ENCODE measurements around the gene STXBP5L.
"Not testable (repeated sequence)": the region's sequence is repeated elsewhere in the genome, so short reads cannot be mapped to it uniquely, and the experiment has no call there.

STXBP5L gene

DNA sequence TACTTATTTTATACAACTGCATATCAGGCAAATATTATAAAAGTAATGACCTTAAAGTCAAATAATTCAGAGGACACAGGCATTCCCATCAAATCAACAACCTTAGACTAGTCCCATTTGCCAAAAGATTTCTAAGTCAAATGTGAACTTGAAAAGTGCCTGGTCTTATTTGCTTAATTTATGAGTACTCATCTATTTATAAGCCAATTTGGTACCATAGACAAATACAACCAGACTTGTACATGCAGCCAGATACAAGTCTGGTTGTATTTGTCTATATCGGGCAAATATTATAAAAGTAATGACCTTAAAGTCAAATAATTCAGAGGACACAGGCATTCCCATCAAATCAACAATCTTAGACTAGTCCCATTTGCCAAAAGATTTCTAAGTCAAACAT, 322.2 kb downstream of the STXBP5L start:
- DNase-seq (ENCODE audit: low read depth in 3 of 3) = not testable (repeated sequence)

GRCh38 chr3:121231872-121232271, 323.9 kb downstream of the STXBP5L start:
- no peak for DNase-seq (ENCODE audit: low read depth in 3 of 3)

DNA sequence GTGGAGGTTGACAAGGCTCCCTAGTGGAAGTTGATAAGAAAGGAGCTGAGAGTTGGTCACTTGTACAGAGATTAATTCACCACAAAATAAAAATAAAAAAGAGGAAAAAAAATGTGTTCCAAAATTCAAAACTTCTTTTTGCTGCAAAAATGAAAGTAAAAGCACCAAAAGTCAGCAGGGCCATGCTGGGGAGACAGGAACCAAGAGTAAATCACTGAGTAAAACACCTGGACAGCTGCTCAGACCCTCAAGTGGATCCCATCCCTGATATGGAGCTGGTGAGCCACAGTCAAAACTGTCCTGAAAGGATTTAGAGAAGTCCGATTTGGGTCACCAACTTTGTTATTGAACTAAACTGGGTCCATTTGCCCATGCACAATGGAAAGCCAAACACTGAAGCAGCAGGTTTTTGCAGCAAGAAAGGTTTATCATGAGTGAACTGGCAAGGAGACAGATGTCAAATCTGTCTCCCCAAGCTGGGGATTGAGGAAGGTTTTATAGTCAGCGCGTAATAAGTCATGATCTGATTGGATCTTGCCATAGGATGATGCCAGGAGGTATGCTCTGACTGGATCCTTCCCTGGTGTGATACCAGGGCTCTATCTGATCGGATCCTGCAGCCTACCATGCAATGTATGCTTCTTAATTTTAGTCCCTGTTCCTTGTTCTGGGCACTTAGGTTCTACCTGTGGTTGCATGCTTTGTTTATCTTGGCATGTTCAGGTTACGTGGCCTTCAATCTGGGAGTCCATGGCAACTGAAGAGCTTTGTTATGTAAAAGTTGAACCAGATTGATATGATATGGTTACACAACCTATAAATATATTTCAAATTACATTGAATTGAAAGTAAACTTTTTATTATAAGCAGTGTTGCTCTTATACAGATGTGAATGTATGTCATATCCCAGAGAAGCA, 324.6 kb downstream of the STXBP5L start:
- DNase-seq (ENCODE audit: low read depth in 3 of 3) = no peak

DNA sequence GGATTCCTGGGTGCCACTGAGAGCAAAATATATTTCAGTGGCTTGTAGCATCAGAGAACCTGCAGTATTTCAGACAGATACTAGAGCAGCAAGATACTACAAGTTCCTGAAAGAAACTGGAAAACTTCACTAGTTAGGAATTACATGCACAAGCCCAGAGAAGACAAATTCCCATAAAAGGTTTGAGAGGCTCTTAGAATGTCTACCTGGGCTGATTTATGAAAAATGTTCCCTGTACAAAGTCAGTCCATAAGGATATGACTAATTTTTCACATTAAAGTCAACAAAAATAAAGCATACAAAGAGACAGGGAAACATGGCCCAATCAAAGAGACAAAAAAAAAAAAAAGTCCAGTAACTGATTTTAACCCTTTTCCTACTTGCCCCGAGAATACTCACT, 335.2 kb downstream of the STXBP5L start:
- no peak for DNase-seq (ENCODE audit: low read depth in 3 of 3)

GRCh38 chr3:121252676-121253075, 344.7 kb downstream of the STXBP5L start:
- no peak for DNase-seq (ENCODE audit: low read depth in 3 of 3)

- DNase-seq (ENCODE audit: low read depth in 3 of 3) = no peak
Measured at GRCh38 chr3:121269389-121269788, 361.4 kb downstream of the STXBP5L start.

DNA sequence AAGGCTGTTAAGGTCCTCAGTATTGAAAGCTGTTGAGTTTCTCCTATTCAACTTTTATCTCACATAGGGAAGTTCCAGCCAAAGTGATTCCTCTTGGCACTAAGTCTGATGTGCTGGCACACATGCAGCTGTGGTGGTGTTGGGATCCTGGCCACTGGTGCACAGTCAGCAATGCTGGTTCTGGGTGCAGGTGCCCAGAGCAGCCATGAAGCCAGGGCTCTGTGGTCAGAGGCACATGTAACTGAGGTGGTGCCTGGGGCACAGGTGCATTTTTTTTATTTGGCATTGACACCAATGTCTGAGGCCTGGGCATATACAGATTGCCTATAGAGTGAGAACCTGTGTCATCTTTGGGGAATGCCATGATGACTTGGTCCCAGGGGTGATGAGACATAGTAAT, 366.4 kb downstream of the STXBP5L start:
- no peak for DNase-seq (ENCODE audit: low read depth in 3 of 3)

- DNase-seq (ENCODE audit: low read depth in 3 of 3) = no peak
Measured at GRCh38 chr3:121295452-121295851, 387.4 kb downstream of the STXBP5L start.

GRCh38 chr3:121295979-121296378, 388.0 kb downstream of the STXBP5L start:
- no peak for DNase-seq (ENCODE audit: low read depth in 3 of 3)

- no peak for DNase-seq (ENCODE audit: low read depth in 3 of 3)
Measured at GRCh38 chr3:121324320-121324719, 416.3 kb downstream of the STXBP5L start.

DNA sequence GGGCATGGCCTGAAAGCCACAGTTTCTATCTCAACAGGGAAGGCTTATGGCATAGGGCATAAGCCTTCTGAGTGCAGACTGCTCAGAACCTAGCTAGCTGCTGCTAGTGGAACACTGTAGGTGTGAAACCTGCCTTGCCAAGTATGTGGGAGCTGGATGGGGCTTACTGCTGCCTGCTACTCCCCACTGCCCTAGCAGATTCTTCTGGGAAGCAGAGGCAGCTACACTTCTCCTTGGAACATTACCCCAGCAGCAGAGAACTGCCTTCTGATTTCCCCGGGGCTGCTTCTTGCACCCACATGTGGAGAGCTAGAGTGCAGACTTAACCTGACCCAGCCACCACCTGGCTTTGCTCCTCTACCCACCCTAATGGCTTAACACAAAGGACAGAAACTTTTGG, 422.1 kb downstream of the STXBP5L start:
- no peak for DNase-seq (ENCODE audit: low read depth in 3 of 3)

GRCh38 chr3:121330634-121331033, 422.6 kb downstream of the STXBP5L start:
- DNase-seq (ENCODE audit: low read depth in 3 of 3) = no peak

DNA sequence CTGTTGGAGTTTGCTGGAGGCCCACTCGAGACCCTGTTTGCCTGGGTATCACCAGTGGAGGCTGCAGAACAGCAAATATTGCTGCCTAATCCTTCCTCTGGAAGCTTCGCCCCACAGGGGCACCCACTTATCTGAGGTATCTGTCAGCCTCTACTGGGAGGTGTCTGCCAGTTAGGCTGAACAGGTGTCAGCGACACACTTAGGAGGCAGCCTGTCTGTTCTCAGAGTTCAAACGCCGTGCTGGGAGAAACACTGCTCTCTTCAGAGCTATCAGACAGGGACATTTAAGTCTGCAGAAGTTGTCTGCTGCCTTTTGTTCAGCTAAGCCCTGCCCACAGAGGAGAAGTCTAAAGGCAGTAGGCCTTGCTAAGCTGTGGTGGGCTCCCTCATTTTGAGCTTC, 448.0 kb downstream of the STXBP5L start:
- not testable (repeated sequence) for DNase-seq (ENCODE audit: low read depth in 3 of 3)

DNA sequence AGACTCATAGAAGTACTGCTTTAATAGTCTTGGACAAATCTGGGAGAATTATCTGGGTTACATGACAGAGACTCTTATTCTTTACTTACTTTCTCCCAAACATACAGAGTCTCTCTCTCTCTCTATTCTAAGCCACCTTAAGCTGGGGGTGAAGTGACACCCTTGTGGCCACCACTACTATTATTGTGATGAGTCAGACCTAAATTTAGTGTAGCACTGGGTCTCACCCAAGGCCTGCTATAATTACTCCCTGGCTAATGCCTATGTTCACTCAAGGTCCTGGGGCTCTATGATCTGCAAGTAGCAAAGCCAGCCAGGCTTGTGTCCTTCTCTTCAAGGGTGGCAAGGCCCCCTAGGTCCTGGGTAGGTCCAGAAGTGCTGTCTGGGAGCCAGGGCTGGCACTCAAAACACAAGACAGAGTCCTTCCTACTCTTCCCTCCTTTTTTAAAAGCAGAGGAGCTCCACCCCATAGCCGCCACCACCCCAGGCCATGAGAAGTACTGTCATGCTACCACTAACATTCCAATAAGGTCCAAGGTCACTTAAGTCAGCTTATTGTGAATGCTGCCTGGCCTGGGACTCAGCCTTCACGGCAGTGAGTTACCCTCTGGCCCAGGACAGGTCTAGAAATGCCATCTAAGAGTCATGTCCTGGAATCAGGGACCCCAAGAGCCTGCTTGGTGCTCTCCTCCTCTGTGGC, 454.2 kb downstream of the STXBP5L start:
- DNase-seq (ENCODE audit: low read depth in 3 of 3) = no peak

DNA sequence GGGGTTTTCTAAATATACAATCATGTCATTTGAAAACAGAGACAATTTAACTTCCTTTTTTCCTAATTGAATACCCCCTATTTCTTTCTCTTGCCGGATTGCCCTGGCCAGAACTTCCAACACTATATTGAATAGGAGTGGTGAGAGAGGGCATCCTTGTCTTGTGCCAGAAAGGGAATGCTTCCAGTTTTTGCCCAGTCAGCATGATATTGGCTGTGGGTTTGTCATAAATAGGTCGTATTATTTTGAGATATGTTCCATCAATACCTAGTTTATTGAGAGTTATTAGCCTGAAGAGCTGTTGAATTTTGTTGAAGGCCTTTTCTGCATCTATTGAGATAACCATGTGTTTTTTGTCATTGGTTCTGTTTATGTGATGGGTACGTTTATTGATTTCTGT, 480.3 kb downstream of the STXBP5L start:
- not testable (repeated sequence) for DNase-seq (ENCODE audit: low read depth in 3 of 3)

DNA sequence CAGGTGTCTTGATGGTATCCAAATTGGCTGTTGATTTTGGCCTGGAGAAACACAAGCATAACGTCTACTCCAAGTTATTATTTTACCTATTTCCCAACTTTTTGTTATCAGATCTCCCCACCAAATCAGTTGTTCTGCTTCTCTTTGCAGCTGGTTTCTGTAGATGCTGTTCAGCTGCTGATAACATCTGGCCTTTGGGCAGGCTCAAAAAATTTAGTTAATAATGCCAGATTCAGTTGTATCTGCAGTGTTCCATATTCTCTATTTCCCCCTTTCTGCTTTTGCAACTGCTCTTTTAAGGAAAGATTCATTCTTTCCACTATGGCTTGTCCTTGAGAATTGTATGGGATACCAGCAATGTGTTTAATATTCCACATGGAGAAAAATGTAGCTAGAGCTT, 488.0 kb downstream of the STXBP5L start:
- not testable (repeated sequence) for DNase-seq (ENCODE audit: low read depth in 3 of 3)

DNA sequence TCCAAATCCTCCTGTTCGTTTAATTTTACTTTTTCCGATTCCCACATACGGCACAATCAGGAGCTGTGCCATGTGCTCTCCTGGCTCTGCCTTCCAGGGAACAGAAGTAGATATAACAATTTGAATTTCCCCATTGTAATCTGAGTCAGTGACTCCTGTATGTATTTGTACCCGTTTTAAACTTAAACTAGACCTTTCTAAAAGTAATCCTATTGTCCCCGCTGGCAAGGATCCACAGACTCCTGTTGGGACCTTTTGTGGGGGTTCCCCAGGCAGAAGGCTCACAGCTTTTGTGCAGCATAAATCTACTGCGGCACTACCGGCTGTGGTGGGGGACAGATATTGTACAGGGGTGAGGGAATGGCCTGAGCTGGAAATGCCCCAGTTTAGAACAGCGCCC, 490.0 kb downstream of the STXBP5L start:
- DNase-seq (ENCODE audit: low read depth in 3 of 3) = not testable (repeated sequence)

GRCh38 chr3:121399820-121400219, 491.8 kb downstream of the STXBP5L start:
- DNase-seq (ENCODE audit: low read depth in 3 of 3) = no peak

DNA sequence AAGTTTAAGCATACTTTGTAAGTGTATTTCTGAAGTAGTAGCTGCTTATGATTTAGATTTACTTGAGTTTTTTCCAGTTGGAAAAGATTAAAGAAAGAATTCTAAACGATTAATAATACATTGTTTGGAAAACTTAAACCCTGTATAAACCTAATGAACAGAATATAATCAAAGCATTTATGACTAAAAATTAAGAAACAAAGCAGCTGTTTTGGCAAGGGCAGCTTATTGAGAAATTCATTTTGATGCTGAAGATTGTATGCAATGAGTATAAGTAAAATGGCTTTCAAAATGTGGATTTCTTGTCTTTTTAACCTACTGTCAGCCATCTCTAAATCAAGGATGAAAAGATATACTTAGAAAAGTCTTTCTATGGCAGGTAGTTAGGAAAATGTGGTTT, 497.6 kb downstream of the STXBP5L start:
- DNase-seq (ENCODE audit: low read depth in 3 of 3) = no peak

DNA sequence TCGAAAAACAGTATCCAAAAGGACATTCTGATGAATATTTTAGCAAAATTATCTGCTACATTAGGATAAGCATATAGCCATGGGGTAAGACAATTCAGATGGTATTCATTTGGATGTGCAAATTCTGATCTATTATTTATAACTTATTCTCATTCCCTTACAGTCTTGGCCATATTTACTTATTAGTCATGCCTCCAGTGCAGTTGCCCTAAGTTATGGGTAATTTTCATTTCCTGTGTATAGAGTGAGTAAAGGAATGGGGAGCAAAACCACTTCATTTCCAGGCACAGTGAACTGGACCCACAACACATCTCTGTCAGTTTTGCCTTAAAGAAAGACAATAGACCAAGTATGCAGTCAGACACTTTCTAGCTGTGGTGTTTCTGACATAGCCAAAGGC, 503.5 kb downstream of the STXBP5L start:
- DNase-seq (ENCODE audit: low read depth in 3 of 3) = no peak

- DNase-seq (ENCODE audit: low read depth in 3 of 3) = no peak
Measured at GRCh38 chr3:121414924-121415323, 506.9 kb downstream of the STXBP5L start.

DNA sequence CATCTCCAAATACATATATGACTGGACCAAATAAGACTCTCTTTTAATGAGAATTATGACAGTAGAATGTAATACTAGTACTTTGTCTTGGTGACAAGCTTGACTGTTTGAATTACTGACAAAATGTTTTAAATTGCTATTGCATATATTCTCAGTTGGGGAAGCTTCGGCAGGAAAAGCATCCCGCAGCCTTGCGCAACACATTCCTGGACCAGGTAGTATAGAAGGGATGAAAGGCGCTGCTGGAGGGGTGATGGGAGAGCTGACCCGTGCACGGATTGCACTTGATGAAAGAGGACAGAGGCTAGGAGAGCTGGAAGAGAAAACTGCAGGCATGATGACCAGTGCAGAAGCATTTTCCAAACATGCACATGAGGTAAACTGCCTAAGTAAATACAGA, 510.2 kb downstream of the STXBP5L start:
- DNase-seq (ENCODE audit: low read depth in 3 of 3) = no peak

- no peak for DNase-seq (ENCODE audit: low read depth in 3 of 3)
Measured at GRCh38 chr3:121424549-121424948, 516.5 kb downstream of the STXBP5L start.
